Right lobe of liver (tissue), 4 donors: Measurements from ENCODE around the gene RBM10.

Experiments used
- CTCF ChIP-seq, 4 donors: fragments of 200-600 bp in 3 of 4; fragments of 450-650 bp in 1 of 4; IDR thresholded peaks; one replicate each; pipeline versions ENCODE4 v1.5.1 to v1.8.0; 2016 to 2022; ENCODE audit warnings: antibody characterized with exemption in 4 of 4, mild to moderate bottlenecking in 2 of 4
- POLR2A ChIP-seq: fragments of 450-650 bp; IDR thresholded peaks from one replicate; pipeline ENCODE4 v1.6.1; 2017; ENCODE audit warnings: antibody characterized with exemption, mild to moderate bottlenecking
- donor health status: DM: no; HTN: no; CAD: no.
- donor health status: DM: no; HTN: no; CAD: no.
- donor health status: DM: no; HTN: yes; CAD: no.

- TF ChIP-seq POLR2A: no peak
- no peak for TF ChIP-seq CTCF (IDR thresholded peaks at IDR 0.05)
Observed at GRCh38 chrX:47194194-47194787, 49.3 kb downstream of the RBM10 start.
